Stimulated activated naive CD4-positive, alpha-beta T cell (primary cell): ENCODE data around the gene FHOD1.

Experiments used
- DNase-seq, 6 experiments: peaks; one replicate each; lab custom pipeline; 2025; lab: John Stamatoyannopoulos, UW

The FHOD1 gene

GRCh38 chr16:67277294-67277998 lies 30.2 kb upstream of the FHOD1 start:
- no peak for DNase-seq

GRCh38 chr16:67275321-67275720 lies 28.0 kb upstream of the FHOD1 start:
- no peak for DNase-seq

GRCh38 chr16:67271446-67271845 lies 24.2 kb upstream of the FHOD1 start:
- DNase-seq = no peak

GRCh38 chr16:67270931-67271338 lies 23.7 kb upstream of the FHOD1 start:
- no peak for DNase-seq

DNA sequence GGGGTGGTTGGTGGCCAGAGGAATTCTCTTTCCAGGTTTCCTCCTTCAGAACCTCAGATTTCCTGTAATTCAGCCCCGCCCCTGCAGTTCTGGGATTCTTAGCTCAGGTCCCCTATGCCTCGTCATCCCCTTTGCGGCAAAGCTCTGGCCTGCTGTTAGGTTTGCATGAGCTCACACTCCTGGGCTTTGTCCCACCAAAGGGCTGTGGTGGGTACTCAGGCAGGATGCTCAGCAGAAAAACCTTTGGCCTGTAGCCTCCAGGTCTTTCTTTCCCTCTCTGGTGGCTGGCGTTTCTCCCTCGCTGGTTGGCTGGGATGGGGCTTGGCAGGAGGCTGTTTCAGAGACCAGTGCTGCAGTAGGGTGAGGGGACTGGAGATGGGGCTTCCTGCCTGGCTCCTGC lies 22.5 kb upstream of the FHOD1 start:
- no peak for DNase-seq

DNA sequence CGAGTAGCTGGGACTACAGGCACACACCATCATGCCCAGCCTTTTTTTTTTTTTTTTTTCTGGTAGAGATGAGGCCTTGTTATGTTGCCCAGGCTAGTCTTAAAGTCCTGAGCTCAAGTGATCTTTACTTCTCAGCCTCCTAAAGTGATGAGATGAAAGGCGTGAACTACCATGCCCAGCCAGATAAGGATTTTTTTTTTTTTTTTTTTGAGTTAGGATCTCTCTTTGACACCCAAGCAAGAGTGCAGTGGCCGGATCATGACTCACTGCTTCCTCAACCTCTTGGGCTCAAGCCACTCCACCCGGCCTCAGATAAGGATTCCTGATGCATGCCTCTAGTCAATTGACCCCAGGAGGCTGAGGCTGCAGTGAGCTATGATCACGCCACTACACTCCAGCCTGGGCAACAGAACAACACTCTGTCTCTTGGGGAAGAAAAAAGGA lies 20.9 kb upstream of the FHOD1 start:
- DNase-seq = no peak

DNA sequence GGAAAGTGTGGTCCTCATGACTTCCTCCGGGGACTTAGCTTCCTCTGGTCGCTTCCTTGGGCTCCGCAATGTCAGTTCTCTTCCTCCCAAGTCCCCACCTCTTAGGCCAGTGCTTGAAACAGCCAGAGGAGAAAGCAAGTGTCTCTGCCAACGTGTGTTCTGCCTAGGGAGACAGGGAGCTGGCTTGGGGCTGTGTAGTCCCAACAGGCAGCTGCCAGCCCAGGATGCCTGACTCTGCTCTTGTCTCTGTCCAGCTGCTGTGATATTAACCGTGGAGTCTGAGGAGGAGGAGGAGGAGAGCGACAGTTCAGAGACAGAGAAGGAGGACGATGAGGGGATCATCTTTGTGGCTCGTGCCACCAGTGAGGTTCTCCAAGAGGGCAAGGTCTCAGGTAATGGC lies 18.6 kb upstream of the FHOD1 start:
- no peak for DNase-seq

GRCh38 chr16:67264866-67265265 lies 17.6 kb upstream of the FHOD1 start:
- no peak for DNase-seq

DNA sequence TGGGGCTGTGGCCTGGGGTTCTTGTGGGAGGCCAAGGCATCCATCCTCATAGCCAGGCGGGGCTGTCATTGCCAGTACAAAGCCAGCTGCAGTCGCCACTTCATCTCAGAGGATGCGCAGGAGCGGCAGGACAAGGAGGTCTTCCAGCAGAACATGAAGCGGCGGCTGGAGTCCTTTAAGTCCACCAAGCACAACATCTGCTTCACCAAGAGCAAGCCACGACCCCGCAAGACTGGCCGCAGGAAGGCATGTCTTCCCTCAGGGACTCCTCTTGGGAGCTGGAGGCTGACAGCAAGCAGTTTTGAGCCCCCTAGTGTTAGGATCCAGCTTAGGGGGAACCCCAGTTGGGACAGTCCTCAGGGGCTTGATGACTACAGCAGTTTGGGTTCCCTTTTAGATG lies 17.0 kb upstream of the FHOD1 start:
- no peak for DNase-seq

GRCh38 chr16:67263201-67263600 lies 15.9 kb upstream of the FHOD1 start:
- DNase-seq = no peak

DNA sequence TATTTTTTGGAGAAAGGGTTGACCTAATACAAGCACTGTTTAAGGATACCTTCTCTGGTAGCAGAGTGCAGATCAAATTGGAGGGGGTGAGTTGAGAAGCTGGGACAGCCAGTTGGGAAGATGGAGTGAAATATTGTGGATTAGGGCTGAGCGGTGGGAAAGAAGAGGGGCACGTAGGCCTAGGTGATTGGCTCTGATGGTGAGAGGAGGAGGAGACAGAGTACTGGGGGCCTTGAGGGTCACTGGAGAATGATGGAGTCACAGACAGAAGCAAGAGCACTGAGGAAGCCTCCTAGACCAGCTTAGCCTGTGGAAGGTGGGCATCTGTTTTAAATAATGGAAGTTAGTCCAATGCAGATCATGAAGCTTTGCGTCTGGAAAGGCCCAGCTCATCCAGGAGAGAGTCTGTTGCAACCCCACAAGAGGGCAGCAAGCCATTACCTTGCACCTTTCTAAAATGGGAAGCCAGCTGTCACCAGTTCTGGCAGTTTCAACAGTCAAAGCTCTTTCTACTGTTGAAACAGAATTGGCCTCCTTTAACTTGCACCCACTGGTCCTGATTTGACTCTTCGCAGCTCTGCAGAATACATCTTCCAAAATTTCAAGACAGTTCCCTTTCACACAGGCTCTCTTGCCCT lies 13.3 kb upstream of the FHOD1 start:
- no peak for DNase-seq

- no peak for DNase-seq
These were observed 12.4 kb upstream of the FHOD1 start for GRCh38 chr16:67259705-67260104.

GRCh38 chr16:67258161-67258835 lies 11.0 kb upstream of the FHOD1 start:
- DNase-seq = no peak

GRCh38 chr16:67257486-67258160 lies 10.3 kb upstream of the FHOD1 start:
- DNase-seq = no peak

DNA sequence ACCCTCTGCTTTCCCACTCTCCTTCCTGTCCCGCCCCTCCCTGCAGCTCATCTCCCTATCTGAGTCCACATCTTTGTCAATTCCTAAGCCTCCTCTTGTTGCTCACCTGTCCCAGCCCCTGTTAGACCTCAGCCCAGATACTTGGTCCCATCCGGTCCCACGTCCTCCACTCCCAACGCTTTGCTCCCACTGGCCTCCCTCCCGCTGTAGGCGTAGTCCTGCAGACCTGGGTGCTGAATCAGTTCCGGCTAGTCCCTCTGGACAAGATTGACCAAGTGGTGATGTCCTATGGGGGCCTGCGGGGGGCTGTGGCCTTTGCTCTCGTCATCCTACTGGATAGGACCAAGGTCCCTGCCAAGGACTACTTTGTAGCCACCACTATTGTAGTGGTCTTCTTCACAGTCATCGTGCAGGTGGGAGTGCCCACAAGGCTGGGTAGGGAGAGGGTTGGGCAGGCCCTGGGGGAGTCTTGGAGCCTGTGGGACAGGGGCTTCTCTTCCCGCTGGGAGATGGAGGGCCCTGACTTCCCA lies 9.5 kb upstream of the FHOD1 start:
- no peak for DNase-seq

GRCh38 chr16:67255553-67256221 lies 8.4 kb upstream of the FHOD1 start:
- DNase-seq = no peak

- DNase-seq = no peak
These were observed 7.7 kb upstream of the FHOD1 start for GRCh38 chr16:67254801-67255552.

GRCh38 chr16:67252609-67253497 lies 5.6 kb upstream of the FHOD1 start:
- DNase-seq = no peak

- no peak for DNase-seq
These were observed 2.7 kb upstream of the FHOD1 start for GRCh38 chr16:67250045-67250327.
